GM21515 (cell line): Measurements from ENCODE around the gene NR2E1.

Source experiments
- ATAC-seq: cut with Tn5 transposase; IDR thresholded peaks from one replicate; pipeline ENCODE4 v1.9.1; 2021; ENCODE audit not compliant: unreplicated experiment

Gene NR2E1

DNA sequence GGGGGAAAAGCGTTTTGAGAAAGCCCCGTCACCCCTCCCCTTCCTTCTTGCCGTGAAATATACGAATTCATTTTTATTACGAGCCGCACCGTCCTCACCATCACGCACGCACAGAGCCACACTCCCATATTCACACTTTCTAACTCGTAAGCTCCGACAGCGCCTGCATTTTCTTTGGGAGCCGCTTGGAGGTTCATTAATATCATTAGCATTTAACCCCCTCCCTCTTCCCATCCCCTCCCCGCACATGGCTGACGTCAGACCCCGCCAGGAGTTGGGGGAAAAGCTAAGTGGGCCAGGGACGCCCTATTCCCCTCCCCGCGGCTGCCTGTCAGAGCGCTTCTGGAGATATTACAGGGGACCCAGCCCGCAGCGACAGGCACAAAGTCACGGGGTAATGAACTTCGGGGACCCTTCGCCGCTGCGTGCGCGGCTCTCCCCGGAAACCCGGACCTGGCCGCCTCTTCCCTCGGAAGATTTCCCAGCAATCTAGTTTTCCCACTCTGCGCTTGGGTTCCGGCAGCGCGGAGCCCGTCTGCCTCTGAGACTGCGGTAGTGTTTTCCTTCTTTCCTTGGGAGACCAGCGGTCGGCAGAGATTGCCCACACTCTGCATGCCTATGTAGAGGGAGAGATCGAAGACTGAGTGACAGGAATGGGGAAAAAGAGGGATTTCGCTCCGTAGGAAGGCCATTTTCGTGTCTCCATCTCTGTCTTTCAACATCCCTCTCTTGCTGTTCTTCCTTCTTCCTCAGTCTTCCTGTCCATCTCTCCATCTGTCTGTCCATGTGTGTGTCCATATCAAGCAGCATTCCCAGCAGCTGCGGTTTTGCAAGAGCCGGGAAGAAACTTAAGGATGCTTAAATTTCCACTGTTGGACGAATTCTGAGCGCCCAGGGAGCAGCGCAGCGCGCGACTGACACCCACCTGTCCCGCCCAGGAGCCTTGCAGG, at the start of gene NR2E1:
NR2E1 (plus strand) TSS at position 309 of the 950 bp plus-strand sequence. CDS start 744 bp downstream, outside the sequence.
- no peak for ATAC-seq

DNA sequence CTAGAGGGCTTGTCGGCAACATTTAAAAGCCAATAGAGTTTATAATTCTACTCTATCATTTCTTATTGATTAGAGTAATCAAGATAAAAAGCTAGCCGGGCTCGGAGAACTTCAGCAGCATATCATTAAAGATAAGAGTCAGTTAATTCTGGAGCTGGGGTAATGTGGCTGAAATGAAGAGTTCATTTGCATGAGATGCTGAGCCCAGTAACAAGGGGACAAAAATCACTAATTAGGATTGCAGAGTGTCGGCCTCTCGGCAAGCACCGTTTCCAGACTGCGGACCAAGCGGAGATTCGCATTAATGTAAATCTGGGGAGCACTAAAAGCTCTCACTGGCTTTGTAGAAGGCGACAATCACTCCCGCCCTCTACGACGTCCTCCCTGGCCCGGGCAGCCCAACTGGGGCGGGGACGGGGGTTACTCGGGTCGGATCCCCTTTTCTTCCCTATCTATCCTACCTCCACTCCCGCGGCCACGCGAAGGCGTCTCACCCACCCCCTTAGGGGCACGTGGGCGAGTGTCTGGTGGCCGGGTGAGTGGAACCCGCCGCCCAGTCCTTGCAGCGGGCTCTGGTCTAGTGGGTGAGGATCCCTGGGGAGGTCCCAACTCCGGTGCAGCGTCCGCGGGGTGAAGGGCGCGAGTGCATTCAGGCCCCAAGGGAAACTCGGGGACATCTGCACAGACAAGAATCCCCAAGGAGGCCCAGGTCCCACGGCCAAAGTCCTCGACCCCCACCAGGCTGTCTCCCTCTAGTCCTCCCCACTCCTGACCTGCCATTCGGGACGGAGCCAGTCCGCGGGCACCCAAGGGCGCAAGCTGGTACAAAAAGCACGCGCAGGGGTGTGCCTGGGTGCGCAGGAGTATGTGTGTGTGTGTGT, 49.0 kb upstream of the NR2E1 start:
- no peak for ATAC-seq

- ATAC-seq = no peak
Measured at GRCh38 chr6:108117427-108118358, 48.1 kb upstream of the NR2E1 start.

DNA sequence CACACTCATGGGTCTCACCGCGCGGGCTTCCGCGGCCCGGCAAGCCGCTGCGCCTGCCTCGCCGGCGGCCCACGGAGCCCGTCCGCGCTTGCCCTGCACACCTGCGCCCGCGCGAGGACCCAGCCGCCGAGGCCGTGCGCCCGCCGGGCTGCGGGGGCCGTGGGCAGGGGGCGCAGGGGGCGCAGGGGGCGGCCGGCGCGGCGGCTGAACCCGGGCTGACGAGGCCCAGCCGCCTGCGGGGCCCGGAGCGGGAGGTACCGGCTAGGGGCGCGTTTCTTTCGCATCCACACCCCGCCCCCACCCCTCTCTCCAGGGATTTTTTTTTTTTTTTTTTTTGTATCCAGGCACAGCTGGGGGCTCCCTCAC, 47.5 kb upstream of the NR2E1 start:
- ATAC-seq = no peak

DNA sequence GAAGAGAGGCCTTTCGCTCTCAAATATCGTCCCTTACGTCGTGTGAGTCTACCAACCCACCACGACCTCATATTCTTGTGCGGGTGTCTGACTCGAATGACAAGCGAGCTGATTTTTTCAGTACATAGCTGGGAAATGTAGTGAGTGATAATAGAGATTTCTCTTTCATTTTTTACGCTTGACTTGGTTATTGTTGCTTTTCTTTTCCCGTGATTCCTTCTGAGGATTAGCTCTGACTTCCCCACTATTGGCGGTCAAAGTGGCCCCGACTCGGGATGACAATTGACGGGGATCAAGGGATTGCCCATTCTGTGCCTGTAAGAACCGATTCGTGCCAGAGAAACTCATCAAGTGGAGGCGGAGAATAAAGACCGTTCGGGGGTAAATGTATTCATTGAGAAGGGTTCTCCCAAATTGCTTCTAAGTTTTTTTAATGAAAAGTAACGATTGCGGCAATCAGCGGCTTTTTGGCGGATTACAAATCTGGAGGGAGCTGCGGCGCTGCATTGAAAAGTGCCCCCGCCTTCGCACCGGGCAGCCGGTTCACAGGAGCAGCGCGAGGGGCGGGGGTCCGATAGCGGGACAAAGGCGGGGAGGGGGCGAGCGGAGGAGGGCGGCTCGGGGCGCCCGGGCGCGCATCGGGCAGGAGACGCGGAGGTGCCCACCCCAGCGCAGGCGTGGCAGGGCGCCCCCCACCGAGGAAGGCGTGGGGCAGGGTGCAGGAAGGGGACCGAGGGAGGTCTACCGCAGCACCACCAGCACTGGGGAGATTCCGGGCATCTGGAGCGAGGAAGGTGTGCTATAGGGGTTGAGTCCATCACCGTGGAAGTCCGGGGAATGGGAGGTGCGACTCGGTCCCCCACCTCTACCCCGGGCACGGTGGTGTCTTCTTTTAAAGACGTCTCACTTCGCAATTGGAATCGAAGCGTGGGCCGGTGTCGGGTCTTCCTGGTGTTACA, 46.7 kb upstream of the NR2E1 start:
- no peak for ATAC-seq

- ATAC-seq = no peak
Measured at GRCh38 chr6:108119769-108120141, 46.1 kb upstream of the NR2E1 start.

- ATAC-seq = no peak
Measured at GRCh38 chr6:108120311-108120710, 45.5 kb upstream of the NR2E1 start.

- no peak for ATAC-seq
Measured at GRCh38 chr6:108121612-108122011, 44.2 kb upstream of the NR2E1 start.

GRCh38 chr6:108123481-108123929, 42.3 kb upstream of the NR2E1 start:
- ATAC-seq = no peak

DNA sequence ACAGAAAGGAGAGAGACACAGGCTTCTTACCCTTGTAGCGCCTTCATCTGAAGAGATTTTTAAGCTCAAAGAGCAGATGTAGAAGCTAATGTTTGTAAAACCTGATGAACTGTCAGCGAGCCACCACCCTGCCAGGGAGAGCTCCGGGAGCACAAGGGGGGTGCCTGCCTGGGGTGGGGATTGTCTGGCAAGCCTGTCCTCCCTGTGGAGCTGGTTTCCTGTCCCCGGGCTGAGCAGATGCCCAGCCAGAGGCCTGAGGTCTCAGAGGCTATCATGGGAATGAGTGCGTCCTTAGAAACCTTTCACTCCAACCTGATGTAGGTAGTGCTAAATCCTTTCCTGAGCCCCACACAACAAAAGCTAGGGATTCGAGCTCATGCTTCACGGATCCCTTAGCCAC, 41.9 kb upstream of the NR2E1 start:
- ATAC-seq = no peak

- no peak for ATAC-seq
Measured at GRCh38 chr6:108127056-108127455, 38.8 kb upstream of the NR2E1 start.

DNA sequence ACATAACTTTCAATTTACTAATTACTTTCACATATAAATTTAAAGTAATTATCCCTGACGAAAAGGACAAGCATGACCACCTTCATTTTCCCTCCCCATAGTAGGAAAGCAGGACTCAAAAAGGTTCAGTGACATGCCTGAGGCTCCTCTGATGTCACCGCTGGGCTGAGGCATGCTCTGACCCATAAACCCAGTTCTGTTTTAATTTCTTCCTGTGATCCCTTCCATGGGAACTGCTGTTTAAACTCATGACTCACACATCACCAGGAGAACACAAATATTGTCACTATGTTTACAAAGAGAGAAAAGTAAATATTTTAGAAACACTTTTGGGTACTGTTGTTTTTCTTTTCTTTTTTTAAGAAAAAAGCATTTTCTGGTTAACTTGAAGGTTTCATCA, 38.0 kb upstream of the NR2E1 start:
- no peak for ATAC-seq

GRCh38 chr6:108130262-108130661, 35.6 kb upstream of the NR2E1 start:
- ATAC-seq = no peak

DNA sequence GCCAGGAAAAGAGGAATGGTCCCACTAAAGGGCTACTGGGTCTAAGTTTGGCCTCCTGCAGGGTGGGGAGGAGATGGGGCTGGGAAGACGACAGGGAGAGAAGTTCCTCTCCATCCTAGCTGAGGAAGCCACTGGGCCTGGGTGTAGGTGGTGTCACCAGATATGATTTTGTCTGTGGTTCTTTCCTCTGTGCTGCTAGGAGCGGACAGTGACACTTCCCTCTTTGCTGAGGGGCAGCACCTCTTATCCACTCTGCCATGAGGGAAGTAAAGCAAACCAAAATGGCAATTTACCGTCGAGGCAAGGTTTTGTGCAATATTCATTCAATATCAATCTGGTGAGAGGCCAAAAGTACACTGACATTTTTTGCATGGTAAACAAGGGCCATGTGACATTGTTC, 33.0 kb upstream of the NR2E1 start:
- no peak for ATAC-seq

- ATAC-seq = no peak
Measured at GRCh38 chr6:108133594-108134179, 32.1 kb upstream of the NR2E1 start.

DNA sequence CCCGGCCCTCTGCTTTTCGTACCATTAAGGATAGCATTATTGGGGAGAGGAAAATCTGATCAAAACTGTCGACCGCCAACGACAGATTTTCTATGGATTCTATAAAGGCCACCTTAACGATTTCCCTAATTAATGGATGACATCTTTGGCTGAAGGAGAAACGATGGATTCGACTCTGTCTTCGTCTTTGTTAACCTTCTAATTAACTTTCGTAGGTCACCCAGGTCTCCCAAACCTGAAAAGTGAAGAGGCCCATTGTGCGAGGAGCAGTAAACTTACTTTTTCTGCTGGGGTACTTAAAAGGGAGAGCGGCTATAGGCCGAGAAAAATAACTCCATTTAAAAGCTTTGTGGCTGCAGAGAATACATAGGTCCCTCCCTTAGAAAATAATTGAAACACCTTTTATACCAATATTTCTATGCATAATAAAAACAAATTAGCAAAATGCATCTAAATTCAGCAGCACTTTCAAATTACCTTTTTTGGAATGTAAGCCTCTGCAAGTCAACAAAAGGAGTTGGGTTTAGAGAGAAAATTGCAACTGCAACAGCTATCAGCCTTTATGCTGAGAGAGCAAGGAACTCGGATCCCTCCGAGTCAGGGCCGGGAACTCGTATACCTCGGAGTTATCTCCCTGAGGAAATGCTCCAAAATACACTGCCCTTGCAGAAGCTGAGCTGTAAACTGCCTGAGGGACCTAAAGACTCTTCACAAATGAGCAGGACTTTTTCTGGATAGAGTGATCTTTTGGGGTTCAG, 31.4 kb upstream of the NR2E1 start:
- ATAC-seq = no peak

- ATAC-seq = no peak
Measured at GRCh38 chr6:108142240-108142639, 23.6 kb upstream of the NR2E1 start.

DNA sequence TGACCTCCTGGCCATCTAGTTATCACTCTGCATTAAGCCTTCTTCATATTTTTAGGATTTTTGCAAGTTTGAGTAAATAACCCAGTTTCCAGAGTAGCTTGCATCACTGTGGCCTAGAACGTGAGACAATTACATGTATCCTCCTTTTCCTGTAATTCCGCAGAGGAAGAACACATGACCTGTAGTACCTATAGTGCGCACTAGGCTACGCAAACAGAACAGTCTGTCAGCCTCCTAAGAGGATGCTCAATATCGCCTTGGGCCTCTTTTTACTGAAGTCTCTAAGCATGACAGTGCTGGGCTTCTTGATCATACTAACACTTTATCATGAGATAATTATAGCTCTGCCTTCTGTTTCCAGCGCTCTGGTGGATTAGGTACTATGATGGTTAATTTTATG, 20.2 kb upstream of the NR2E1 start:
- ATAC-seq = no peak

DNA sequence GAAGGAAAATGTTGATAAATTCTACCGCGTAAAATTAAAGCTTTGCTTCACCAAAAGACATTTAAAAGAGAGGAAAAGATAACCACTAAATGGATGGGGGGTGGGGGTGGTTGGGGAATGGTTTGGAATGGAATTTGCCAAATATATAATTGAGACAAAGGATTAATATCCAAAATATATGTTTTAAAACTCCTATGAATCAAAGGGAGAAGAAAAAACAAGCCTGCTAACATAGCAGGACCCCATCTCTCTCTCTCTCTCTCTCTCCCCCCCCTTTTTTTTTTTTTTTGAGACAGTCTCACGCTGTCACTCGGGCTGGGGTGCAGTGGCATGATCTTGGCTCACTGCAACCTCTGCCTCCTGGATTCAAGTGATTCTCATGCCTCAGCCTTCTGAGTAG, 13.4 kb upstream of the NR2E1 start:
- no peak for ATAC-seq
